Trophoblast cell (in vitro differentiated cells and primary cell): ENCODE data around the gene ZNF90.
"Not testable (repeated sequence)": the region's sequence is repeated elsewhere in the genome, so short reads cannot be mapped to it uniquely, and the experiment has no call there.

Experiments used
- DNase-seq, 2 donors: peaks; one replicate each; pipeline ENCODE4 v3.0.0-alpha.2; 2016
- H2AFZ ChIP-seq: 2 replicates; pipeline ENCODE4 v1.6.1; 2013; ENCODE audit warnings: low read length, moderate library complexity, mild to moderate bottlenecking; ENCODE audit not compliant: insufficient read depth, poor library complexity
- H2AK5ac ChIP-seq: 2 replicates; pipeline ENCODE4 v1.6.1; 2013; ENCODE audit warnings: mild to moderate bottlenecking, low read length
- H2BK120ac ChIP-seq: 2 replicates; pipeline ENCODE4 v1.6.1; 2013; ENCODE audit warnings: low read length, mild to moderate bottlenecking, moderate library complexity; ENCODE audit not compliant: insufficient read depth, poor library complexity
- H2BK12ac ChIP-seq: 2 replicates; pipeline ENCODE4 v1.6.1; 2013; ENCODE audit warnings: mild to moderate bottlenecking, low read length, moderate library complexity
- H2BK5ac ChIP-seq: 2 replicates; pipeline ENCODE4 v1.6.1; 2013; ENCODE audit warnings: low read length, low read depth, moderate library complexity, mild to moderate bottlenecking; ENCODE audit not compliant: poor library complexity
- H3K14ac ChIP-seq: 2 replicates; pipeline ENCODE4 v1.6.1; 2013; ENCODE audit warnings: mild to moderate bottlenecking, low read length
- H3K18ac ChIP-seq: 2 replicates; pipeline ENCODE4 v1.6.1; 2013; ENCODE audit warnings: mild to moderate bottlenecking, low read length
- H3K23ac ChIP-seq: 2 replicates; pipeline ENCODE4 v1.6.1; 2013; ENCODE audit warnings: low read length
- H3K27ac ChIP-seq: 2 replicates; pipeline ENCODE4 v1.5.1; 2013; ENCODE audit warnings: low read depth, mild to moderate bottlenecking, inconsistent platforms, low read length, moderate library complexity
- H3K27me3 ChIP-seq: 2 replicates; pipeline ENCODE4 v1.6.1; 2013; ENCODE audit warnings: inconsistent platforms, mild to moderate bottlenecking, low read length, moderate library complexity; ENCODE audit not compliant: insufficient read depth
- H3K36me3 ChIP-seq, 2 experiments: 1 replicate in 1 of 2; 2 replicates in 1 of 2; pipeline ENCODE4 v1.6.1; 2013; ENCODE audit warnings: low read length in 2 of 2, mild to moderate bottlenecking in 2 of 2, moderate library complexity in 1 of 2; ENCODE audit not compliant: insufficient read depth in 2 of 2, control insufficient read depth in 1 of 2
- H3K4ac ChIP-seq: 2 replicates; pipeline ENCODE4 v1.6.1; 2013; ENCODE audit warnings: low read depth, mild to moderate bottlenecking, low read length, moderate library complexity
- H3K4me1 ChIP-seq, 2 experiments: 1 replicate in 1 of 2; 2 replicates in 1 of 2; pipeline ENCODE4 v1.6.1; 2013; ENCODE audit warnings: low read length in 2 of 2, mild to moderate bottlenecking in 2 of 2, moderate library complexity in 1 of 2; ENCODE audit not compliant: insufficient read depth in 2 of 2, control insufficient read depth in 1 of 2
- H3K4me2 ChIP-seq: 2 replicates; pipeline ENCODE4 v1.6.1; 2013; ENCODE audit warnings: inconsistent platforms, mild to moderate bottlenecking, low read length, moderate library complexity
- H3K4me3 ChIP-seq: 2 replicates; pipeline ENCODE4 v1.5.1; 2013; ENCODE audit warnings: mild to moderate bottlenecking, low read depth, low read length, inconsistent platforms
- H3K79me1 ChIP-seq: one replicate; pipeline ENCODE4 v1.6.1; 2013; ENCODE audit warnings: low read length
- H3K79me2 ChIP-seq: 2 replicates; pipeline ENCODE4 v1.6.1; 2013; ENCODE audit warnings: low read length, mild to moderate bottlenecking; ENCODE audit not compliant: control insufficient read depth, insufficient read depth, poor library complexity
- H3K9ac ChIP-seq: 2 replicates; pipeline ENCODE4 v1.6.1; 2013; ENCODE audit warnings: mild to moderate bottlenecking, low read length
- H3K9me3 ChIP-seq: 2 replicates; pipeline ENCODE4 v1.6.1; 2013; ENCODE audit warnings: low read depth, mild to moderate bottlenecking, control low read depth, inconsistent platforms, low read length; ENCODE audit not compliant: insufficient read depth
- H4K12ac ChIP-seq: 2 replicates; pipeline ENCODE4 v1.6.1; 2013; ENCODE audit warnings: low read depth, mild to moderate bottlenecking, low read length, moderate library complexity
- H4K8ac ChIP-seq: 2 replicates; pipeline ENCODE4 v1.6.1; 2013; ENCODE audit warnings: low read depth, mild to moderate bottlenecking, low read length, moderate library complexity
- H4K91ac ChIP-seq: one replicate; pipeline ENCODE4 v1.6.1; 2013; ENCODE audit warnings: low read depth, mild to moderate bottlenecking, low read length, moderate library complexity
- WGBS: extraction: QIAGEN DNeasy Blood & Tissue Kit; methylation state at CpG from one replicate; pipeline ENCODE4 v1.1.7; 2013; ENCODE audit warnings: missing lambda C conversion rate; ENCODE audit not compliant: insufficient read length, insufficient coverage; ENCODE audit errors: extremely low coverage; 5-methylcytosine and 5-hydroxymethylcytosine counted together

ZNF90 gene

DNA sequence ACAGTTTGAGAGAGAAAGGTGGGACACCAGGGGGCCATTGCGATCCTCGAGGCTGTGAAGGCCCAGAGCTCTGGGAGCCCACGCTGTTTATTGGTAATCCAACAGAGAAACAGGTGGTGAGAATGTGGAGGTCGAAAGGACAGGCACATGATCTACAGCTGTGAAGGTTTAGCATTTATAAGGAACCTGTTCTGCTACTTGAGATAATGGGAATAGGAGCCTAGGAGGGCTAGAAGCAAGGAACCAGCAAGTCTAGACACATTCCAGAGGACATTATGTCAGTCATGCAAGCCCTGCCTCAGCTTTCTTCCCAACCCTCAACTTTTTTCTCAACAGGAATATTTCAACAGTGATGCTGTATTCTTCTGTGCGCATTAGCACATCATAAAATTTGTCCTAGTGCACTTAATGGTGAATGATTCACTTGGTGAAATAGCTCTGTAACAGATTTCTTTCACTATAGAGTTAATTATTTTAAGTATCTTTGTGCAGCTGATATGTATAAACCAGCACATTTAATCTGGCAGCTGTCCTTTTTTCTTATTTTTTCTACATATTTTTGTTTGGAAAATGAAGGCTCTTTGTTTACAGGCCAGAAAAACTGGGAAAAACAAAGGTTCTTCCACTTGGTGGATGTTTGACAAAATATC, 25.4 kb downstream of the ZNF90 start:
- Histone ChIP-seq H2AK5ac (no peak overlapping the region), H3K4me1 (peaks cover 6 to 9% of the 10 kb centered on the region in 2 experiments), H3K4me2 (no peak overlapping the region), H2AFZ (no peak overlapping the region), H4K91ac (no peak overlapping the region), H3K27me3 (no peaks in the 10 kb centered on the region), H2BK5ac (no peak overlapping the region), H3K14ac (no peak overlapping the region), H4K12ac (no peak overlapping the region), H3K27ac (peak overlapping the region; percentile 70), H3K9ac (no peak overlapping the region), H4K8ac (no peak overlapping the region), H3K4me3 (no peak overlapping the region), H3K18ac (no peak overlapping the region), H3K79me1 (no peaks in the 10 kb centered on the region), H3K9me3 (peaks cover 5% of the 10 kb centered on the region), H3K4ac (no peak overlapping the region), H3K79me2 (peaks cover 4% of the 10 kb centered on the region), H3K23ac (no peak overlapping the region), H3K36me3 (peaks cover 17 to 22% of the 10 kb centered on the region in 2 experiments), H2BK120ac (no peak overlapping the region), H2BK12ac (no peak overlapping the region)
- no CpG with 5 or more reads among the region's 5 CpGs for WGBS
- peak; percentile 73 to 87 for DNase-seq

DNA sequence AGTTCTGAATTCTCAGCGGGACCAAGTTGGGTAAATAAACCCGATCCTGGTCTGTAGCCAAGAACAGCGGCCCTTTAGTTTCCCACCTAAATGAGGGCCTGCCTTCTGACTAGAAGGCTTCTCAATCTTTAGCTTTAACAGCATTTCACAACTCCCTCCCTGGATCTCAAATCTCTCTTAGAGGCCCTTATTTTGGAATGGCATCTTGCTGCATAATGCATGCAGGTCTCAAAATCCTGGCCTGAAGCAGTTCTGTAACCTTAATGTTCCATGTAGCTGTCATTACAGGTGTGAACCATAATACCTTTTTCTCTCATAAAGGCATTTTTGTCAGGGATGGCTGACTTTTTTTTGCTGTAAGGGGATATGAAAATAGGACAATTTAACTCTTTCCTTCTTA, 29.5 kb downstream of the ZNF90 start:
- Histone ChIP-seq H3K27me3 (no peaks in the 10 kb centered on the region), H3K79me1 (no peaks in the 10 kb centered on the region)
- DNase-seq, result peak; percentile 67 to 87

DNA sequence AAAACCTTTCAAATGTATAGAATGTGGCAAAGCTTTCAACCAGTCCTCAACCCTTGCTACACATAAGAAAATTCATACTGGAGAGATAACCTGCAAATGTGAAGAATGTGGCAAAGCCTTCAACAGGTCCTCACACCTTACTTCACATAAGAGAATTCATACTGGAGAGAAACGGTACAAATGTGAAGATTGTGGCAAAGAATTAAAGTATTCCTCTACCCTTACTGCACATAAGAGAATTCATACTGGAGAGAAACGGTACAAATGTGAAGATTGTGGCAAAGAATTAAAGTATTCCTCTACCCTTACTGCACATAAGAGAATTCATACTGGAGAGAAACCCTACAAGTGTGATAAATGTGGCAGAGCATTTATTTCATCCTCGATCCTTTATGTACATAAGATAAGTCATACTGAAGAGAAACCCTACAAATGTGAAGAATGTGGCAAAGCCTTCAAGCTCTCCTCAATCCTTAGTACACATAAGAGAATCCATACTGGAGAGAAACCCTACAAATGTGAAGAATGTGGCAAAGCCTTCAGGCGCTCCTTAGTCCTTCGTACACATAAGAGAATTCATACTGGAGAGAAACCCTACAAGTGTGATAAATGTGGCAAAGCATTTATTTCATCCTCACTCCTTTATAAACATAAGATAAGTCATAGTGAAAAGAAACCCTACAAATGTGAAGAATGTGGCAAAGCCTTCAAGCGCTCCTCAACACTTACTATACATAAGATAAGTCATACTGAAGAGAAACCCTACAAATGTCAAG, 40.5 kb downstream of the ZNF90 start:
- not testable (repeated sequence) for H4K91ac ChIP-seq, H3K4ac ChIP-seq, H3K4me2 ChIP-seq, H4K8ac ChIP-seq, H2BK5ac ChIP-seq, DNase-seq, H3K4me1 ChIP-seq, H3K23ac ChIP-seq, H2AFZ ChIP-seq, H3K27me3 ChIP-seq, H2BK12ac ChIP-seq, H3K18ac ChIP-seq, H3K79me2 ChIP-seq, H3K9ac ChIP-seq, H3K4me3 ChIP-seq, H3K79me1 ChIP-seq, H3K27ac ChIP-seq, H2AK5ac ChIP-seq, H2BK120ac ChIP-seq, H3K14ac ChIP-seq, H4K12ac ChIP-seq
- no CpG with 5 or more reads among the region's 6 CpGs for WGBS
- peaks cover 23% of the 10 kb centered on the region for H3K9me3 ChIP-seq
- peaks cover 23 to 35% of the 10 kb centered on the region in 2 experiments for H3K36me3 ChIP-seq

More for the DNA sequence above, 29.5 kb downstream of the ZNF90 start:
- Histone ChIP-seq H3K9me3 (peaks cover 3% of the 10 kb centered on the region), H3K4me2 (no peak overlapping the region), H4K91ac (no peak overlapping the region), H3K9ac (no peak overlapping the region), H2BK120ac (no peak overlapping the region), H3K4ac (no peak overlapping the region), H3K79me2 (peaks cover 2% of the 10 kb centered on the region), H2AK5ac (no peak overlapping the region), H4K12ac (no peak overlapping the region), H3K18ac (no peak overlapping the region), H2AFZ (no peak overlapping the region), H3K36me3 (peaks cover 20 to 21% of the 10 kb centered on the region in 2 experiments), H3K4me1 (peaks cover 3 to 6% of the 10 kb centered on the region in 2 experiments), H3K4me3 (no peak overlapping the region), H2BK5ac (no peak overlapping the region), H4K8ac (no peak overlapping the region), H2BK12ac (no peak overlapping the region), H3K14ac (no peak overlapping the region), H3K23ac (no peak overlapping the region), H3K27ac (no peak overlapping the region)
- WGBS, result no CpG with 5 or more reads among the region's 3 CpGs

DNA sequence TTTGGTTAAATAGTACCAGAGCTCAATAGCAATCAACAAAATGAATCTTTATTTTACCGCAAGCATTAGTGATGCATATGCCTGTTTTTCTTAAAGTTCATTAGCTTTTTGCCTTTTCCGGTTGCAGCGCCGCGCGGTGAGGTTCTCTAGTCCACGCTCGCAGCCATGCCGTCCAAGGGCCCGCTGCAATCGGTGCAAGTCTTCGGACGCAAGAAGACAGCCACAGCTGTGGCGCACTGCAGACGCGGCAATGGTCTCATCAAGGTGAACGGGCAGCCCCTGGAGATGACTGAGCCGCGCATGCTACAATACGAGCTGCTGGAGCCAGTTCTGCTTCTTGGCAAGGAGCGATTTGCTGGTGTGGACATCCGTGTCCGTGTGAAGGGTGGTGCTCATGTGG, 47.1 kb downstream of the ZNF90 start:
- H3K79me1 ChIP-seq, result no peaks in the 10 kb centered on the region
- H2BK5ac ChIP-seq, result no peak overlapping the region
- DNase-seq, result no peak
- no peaks in the 10 kb centered on the region for H3K79me2 ChIP-seq
- H3K36me3 ChIP-seq, result peaks cover 24 to 27% of the 10 kb centered on the region in 2 experiments
- H3K14ac ChIP-seq, result no peak overlapping the region
- H2AK5ac ChIP-seq, result no peak overlapping the region
- no peak overlapping the region for H3K4me2 ChIP-seq
- no peak overlapping the region for H3K9ac ChIP-seq
- peaks cover 6% of the 10 kb centered on the region for H3K9me3 ChIP-seq
- WGBS, result no CpG with 5 or more reads among the region's 23 CpGs
- no peak overlapping the region for H3K4ac ChIP-seq
- H3K4me1 ChIP-seq, result no peaks in the 10 kb centered on the region
- no peak overlapping the region for H3K23ac ChIP-seq
- H4K12ac ChIP-seq, result no peak overlapping the region
- no peak overlapping the region for H3K18ac ChIP-seq
- no peak overlapping the region for H4K8ac ChIP-seq
- no peaks in the 10 kb centered on the region for H3K27me3 ChIP-seq
- H2AFZ ChIP-seq, result no peak overlapping the region
- H2BK120ac ChIP-seq, result no peak overlapping the region
- H3K27ac ChIP-seq, result no peak overlapping the region
- H4K91ac ChIP-seq, result no peak overlapping the region
- H2BK12ac ChIP-seq, result no peak overlapping the region
- no peak overlapping the region for H3K4me3 ChIP-seq
